OCI-LY7 (cell line): ENCODE measurements around the gene TARP.

ENCODE experiments used
- BruUV-seq: library from RNA; stranded (reverse); fragments of 400-500 nt; replicated peaks from 2 replicates; lab custom pipeline; 2021; lab: Mats Ljungman, UMichigan
- CTCF ChIA-PET: fragments of 300-600 bp; sonication (Branson Sonifier 250); formaldehyde crosslinking; loops from one replicate; lab custom pipeline; 2022; ENCODE audit warnings: antibody characterized with exemption; ENCODE audit not compliant: unreplicated experiment; lab: Charles Lee
- POLR2A ChIA-PET: fragments of 300-600 bp; sonication (Branson Sonifier 250); formaldehyde crosslinking; loops from one replicate; lab custom pipeline; 2022; ENCODE audit warnings: antibody characterized with exemption; lab: Charles Lee
- DNase-seq: peaks from one replicate; pipeline ENCODE4 v3.0.0-alpha.2; 2015; ENCODE audit warnings: low spot score
- H2AFZ ChIP-seq: fragments of 200-600 bp; sonication (generic), shearing (Covaris generic); 2 replicates; pipeline ENCODE4 v1.6.1; 2014; ENCODE audit warnings: mild to moderate bottlenecking, antibody characterized with exemption, low read length, moderate library complexity
- H3K27ac ChIP-seq: fragments of 200-600 bp; sonication (generic); 2 replicates; pipeline ENCODE4 v1.5.1; 2014; ENCODE audit warnings: mixed run types, low read depth, mild to moderate bottlenecking, moderate library complexity, low read length, inconsistent platforms; ENCODE audit not compliant: poor library complexity, severe bottlenecking
- H3K36me3 ChIP-seq: fragments of 200-600 bp; sonication (generic); 2 replicates; pipeline ENCODE4 v1.6.1; 2014; ENCODE audit warnings: mild to moderate bottlenecking, antibody characterized with exemption, low read length, moderate library complexity, mixed read lengths; ENCODE audit not compliant: insufficient read depth
- H3K4me1 ChIP-seq: fragments of 200-600 bp; sonication (generic); 2 replicates; pipeline ENCODE4 v1.5.1; 2014; ENCODE audit warnings: mild to moderate bottlenecking, low read length; ENCODE audit not compliant: insufficient read depth, poor library complexity, severe bottlenecking
- H3K4me2 ChIP-seq: fragments of 200-600 bp; sonication (generic); 2 replicates; pipeline ENCODE4 v1.6.1; 2014; ENCODE audit warnings: mild to moderate bottlenecking, low read length
- H3K4me3 ChIP-seq: fragments of 200-600 bp; sonication (generic); 2 replicates; pipeline ENCODE4 v1.5.1; 2014; ENCODE audit warnings: mild to moderate bottlenecking, low read depth, low read length; ENCODE audit not compliant: poor library complexity, severe bottlenecking
- H3K79me2 ChIP-seq: fragments of 200-600 bp; sonication (generic); 2 replicates; pipeline ENCODE4 v1.6.1; 2016; ENCODE audit warnings: low read depth, mild to moderate bottlenecking, low read length, moderate library complexity, mixed read lengths; ENCODE audit not compliant: insufficient read depth
- H3K9me2 ChIP-seq: fragments of 200-600 bp; sonication (generic); 2 replicates; pipeline ENCODE4 v1.6.1; 2016; ENCODE audit warnings: mild to moderate bottlenecking, low read length, mixed read lengths; ENCODE audit not compliant: insufficient read depth
- H3K9me3 ChIP-seq: fragments of 200-600 bp; sonication (generic); 2 replicates; pipeline ENCODE4 v1.6.1; 2014; ENCODE audit warnings: mild to moderate bottlenecking, mixed run types, low read length, mixed read lengths
- H4K20me1 ChIP-seq: fragments of 200-600 bp; sonication (generic); 2 replicates; pipeline ENCODE4 v1.6.1; 2014; ENCODE audit warnings: mild to moderate bottlenecking, antibody characterized with exemption, low read length, moderate library complexity, mixed read lengths; ENCODE audit not compliant: insufficient read depth
- CTCF ChIP-seq: fragments of 200-600 bp; sonication (generic); conservative IDR thresholded peaks from 2 replicates; pipeline ENCODE4 v1.5.1; 2014; ENCODE audit warnings: mild to moderate bottlenecking, antibody characterized with exemption, low read length, moderate library complexity, mixed read lengths
- EZH2phosphoT487 ChIP-seq: fragments of 200-600 bp; sonication (generic); IDR thresholded peaks from 2 replicates; pipeline ENCODE4 v1.6.1; 2018; ENCODE audit warnings: low read depth, borderline replicate concordance, mild to moderate bottlenecking, mixed run types, antibody characterized with exemption, low read length, moderate library complexity, mixed read lengths
- intact Hi-C: fragments of 100-400 bp; cut with micrococcal nuclease; formaldehyde crosslinking; loops from one replicate; pipeline ENCODE4 v1.10.0; 2022; ENCODE audit not compliant: unreplicated experiment

Gene TARP

GRCh38 chr7:38223306-38223705 lies 50.1 kb downstream of the TARP start:
- ChIA-PET POLR2A (interaction anchor here (0.6 to 1.2 kb wide), 4 partner anchors 26 to 45 kb away, joined by 3 to 5 read pairs (median 3); partner anchors contain the start of gene STARD3NL), CTCF (interaction anchor here (0.8 kb wide), 1 partner anchor 12 kb away, joined by 3 read pairs; no protein-coding TSS in a partner anchor)
- H3K4me2 ChIP-seq, result no peak overlapping the region
- no peak overlapping the region for H3K27ac ChIP-seq
- DNase-seq, result no peak
- H4K20me1 ChIP-seq, result no peaks in the 10 kb centered on the region
- H2AFZ ChIP-seq, result no peak overlapping the region
- no peaks in the 10 kb centered on the region for H3K9me3 ChIP-seq
- H3K36me3 ChIP-seq, result peaks cover 19% of the 10 kb centered on the region; the same call in 1 of the 2 replicates
- no peaks in the 10 kb centered on the region for H3K79me2 ChIP-seq
- TF ChIP-seq CTCF, result no peak
- H3K9me2 ChIP-seq, result no peaks in the 10 kb centered on the region
- intact Hi-C loops, result loop anchor here (2.0 kb wide), 1 partner anchor 95 kb away; no protein-coding TSS in a partner anchor
- no peaks in the 10 kb centered on the region for H3K4me1 ChIP-seq
- BruUV-seq, result no TSS peak
- no peak overlapping the region for H3K4me3 ChIP-seq

GRCh38 chr7:38222481-38223096 lies 50.8 kb downstream of the TARP start:
- H3K4me2 ChIP-seq, result no peak overlapping the region
- H3K9me2 ChIP-seq, result no peaks in the 10 kb centered on the region
- H2AFZ ChIP-seq, result no peak overlapping the region
- ChIA-PET CTCF (interaction anchor here (0.8 kb wide), 2 partner anchors 12 to 97 kb away, joined by 3 read pairs; no protein-coding TSS in a partner anchor), POLR2A (interaction anchor here (0.6 to 1.9 kb wide), 5 partner anchors 25 to 97 kb away, joined by 3 to 5 read pairs (median 3); partner anchors contain the start of gene STARD3NL)
- BruUV-seq, result no TSS peak
- no peaks in the 10 kb centered on the region for H3K4me1 ChIP-seq
- H3K36me3 ChIP-seq, result peaks cover 19% of the 10 kb centered on the region; the same call in 1 of the 2 replicates
- no peak overlapping the region for H3K4me3 ChIP-seq
- TF ChIP-seq EZH2phosphoT487 (no peak), CTCF (peak; percentile 94)
- no peaks in the 10 kb centered on the region for H3K79me2 ChIP-seq
- intact Hi-C loops, result loop anchor here (1.0 to 2.0 kb wide), 2 partner anchors 96 to 115 kb away; no protein-coding TSS in a partner anchor
- no peaks in the 10 kb centered on the region for H4K20me1 ChIP-seq
- peak; percentile 63 for DNase-seq
- no peak overlapping the region for H3K27ac ChIP-seq
- H3K9me3 ChIP-seq, result no peaks in the 10 kb centered on the region

GRCh38 chr7:38220452-38220851 lies 53.0 kb downstream of the TARP start:
- Histone ChIP-seq H3K4me1 (no peaks in the 10 kb centered on the region), H3K79me2 (no peaks in the 10 kb centered on the region), H4K20me1 (no peaks in the 10 kb centered on the region), H3K27ac (no peak overlapping the region), H3K9me2 (no peaks in the 10 kb centered on the region), H2AFZ (no peak overlapping the region), H3K9me3 (no peaks in the 10 kb centered on the region), H3K4me2 (no peak overlapping the region), H3K4me3 (no peak overlapping the region), H3K36me3 (peaks cover 24% of the 10 kb centered on the region; the same call in 1 of the 2 replicates)
- TF ChIP-seq CTCF, result no peak
- TF ChIP-seq EZH2phosphoT487, result no peak
- intact Hi-C loops, result no loop called here
- no TSS peak for BruUV-seq
- POLR2A ChIA-PET, result no interaction called here
- DNase-seq, result no peak
- CTCF ChIA-PET, result no interaction called here
